K562 (cell line): ENCODE results near the gene LRRC8E. TPM values are rescaled to one million over a fixed set of nuclear protein-coding genes. Genes with fewer than 3 reads are reported as not detected.
A peak's percentile ranks its signal among the peaks of the same experiment; 100 is the strongest.

Experiments used
- ATAC-seq: fragments of 200-7000 bp; cut with Tn5 transposase; 3 replicates; pipeline ENCODE4 v1.9.1; 2020; ENCODE audit warnings: moderate library complexity
- BruUV-seq: library from RNA; stranded (reverse); fragments of 400-500 nt; replicated peaks from 2 replicates; lab custom pipeline; 2021; lab: Mats Ljungman, UMichigan
- CTCF ChIA-PET: fragments of 300-600 bp; formaldehyde crosslinking; extraction: SDS; loops from one replicate; lab custom pipeline; 2021; ENCODE audit warnings: low intra/inter-chr PET ratio; lab: Yijun Ruan, JAX
- POLR2A ChIA-PET: fragments of 300-600, 350-650 bp; sonication (Branson Sonifier 250); formaldehyde crosslinking; extraction: SDS; loops from one replicate; lab custom pipeline; 2021; ENCODE audit warnings: antibody characterized with exemption, inconsistent platforms; lab: Yijun Ruan, JAX
- DNase-seq, 4 experiments: peaks; one replicate each; pipeline versions ENCODE4 v3.0.0 to v3.0.0-alpha.2; 2011 to 2018; ENCODE audit warnings: low spot score in 3 of 4, mixed read lengths in 3 of 4; ENCODE audit errors: extremely low read depth in 1 of 4
- FAIRE-seq: peaks from 2 replicates; lab custom pipeline; 2011; peaks lifted over from hg19 to GRCh38; lab: Jason Lieb, UNC
- H2AFZ ChIP-seq: 2 replicates; pipeline ENCODE4 v1.6.0; 2011; ENCODE audit warnings: low read depth, low read length, control low read depth, inconsistent platforms
- H3K27ac ChIP-seq: fragments of 200-600 bp; 3 replicates; pipeline ENCODE4 v1.8.0; 2011; ENCODE audit warnings: low read depth, mild to moderate bottlenecking, control low read depth, inconsistent platforms, low read length, moderate library complexity, mixed read lengths; ENCODE audit errors: extremely low read depth
- H3K27me3 ChIP-seq, 2 experiments: fragments of 300-600 bp in 1 of 2; 2 replicates in 1 of 2; 3 replicates in 1 of 2; pipeline versions ENCODE4 v1.6.0 to v1.8.0; 2011; ENCODE audit warnings: inconsistent platforms in 2 of 2, low read length in 2 of 2, mild to moderate bottlenecking in 1 of 2, mixed read lengths in 1 of 2, moderate library complexity in 1 of 2; ENCODE audit not compliant: control insufficient read depth in 2 of 2, insufficient read depth in 2 of 2
- H3K36me3 ChIP-seq: fragments of 300-600 bp; 3 replicates; pipeline ENCODE4 v1.8.0; 2011; ENCODE audit warnings: mild to moderate bottlenecking, low read length, inconsistent platforms; ENCODE audit not compliant: control insufficient read depth, insufficient read depth
- H3K4me1 ChIP-seq, 2 experiments: fragments of 200-600 bp in 1 of 2; replicated peaks in 1 of 2; 2 replicates in 1 of 2; 3 replicates in 1 of 2; pipeline versions ENCODE4 v1.5.1 to v1.8.0; 2011; ENCODE audit warnings: inconsistent platforms in 2 of 2, low read length in 2 of 2, mild to moderate bottlenecking in 1 of 2, mixed read lengths in 1 of 2, moderate library complexity in 1 of 2; ENCODE audit not compliant: control insufficient read depth in 2 of 2, insufficient read depth in 2 of 2
- H3K4me2 ChIP-seq: 2 replicates; pipeline ENCODE4 v1.6.1; 2011; ENCODE audit warnings: low read length, control low read depth, inconsistent platforms, mixed read lengths; ENCODE audit not compliant: insufficient read depth
- H3K4me3 ChIP-seq: fragments of 200-600 bp; sonication (generic), shearing (Covaris generic); 2 replicates; pipeline ENCODE4 v1.5.1; 2016; ENCODE audit warnings: control low read depth, inconsistent platforms
- H3K79me2 ChIP-seq: fragments of 200-600 bp; 3 replicates; pipeline ENCODE4 v1.8.0; 2011; ENCODE audit warnings: low read length, inconsistent platforms; ENCODE audit not compliant: control insufficient read depth, insufficient read depth
- H3K9ac ChIP-seq, 2 experiments: 2 replicates each; pipeline versions ENCODE4 v1.6.0 to v1.6.1; 2011; ENCODE audit warnings: low read depth in 2 of 2, low read length in 2 of 2, control low read depth in 1 of 2, inconsistent platforms in 1 of 2, mild to moderate bottlenecking in 1 of 2, mixed read lengths in 1 of 2; ENCODE audit not compliant: insufficient read depth in 1 of 2
- H3K9me1 ChIP-seq: one replicate; pipeline ENCODE4 v1.6.0; 2011; ENCODE audit warnings: inconsistent platforms, mild to moderate bottlenecking, low read length, moderate library complexity; ENCODE audit not compliant: control insufficient read depth, insufficient read depth
- H3K9me3 ChIP-seq: replicated peaks from 2 replicates; pipeline ENCODE4 v1.5.1; 2011; ENCODE audit warnings: low read depth, low read length, inconsistent platforms; ENCODE audit not compliant: control insufficient read depth, insufficient read depth
- H4K20me1 ChIP-seq: replicated peaks from 2 replicates; pipeline ENCODE4 v1.6.1; 2011; ENCODE audit warnings: low read length, inconsistent platforms, mixed read lengths; ENCODE audit not compliant: control insufficient read depth, insufficient read depth
- CBFA2T2 ChIP-seq: fragments of 450-650 bp; conservative IDR thresholded peaks from 2 replicates; pipeline ENCODE4 v1.6.1; 2017; ENCODE audit warnings: mild to moderate bottlenecking
- CCNT2 ChIP-seq: IDR thresholded peaks from 2 replicates; pipeline ENCODE4 v1.6.1; 2011; ENCODE audit warnings: borderline replicate concordance, low read depth, mild to moderate bottlenecking, moderate library complexity, mixed read lengths, low read length; ENCODE audit not compliant: insufficient read length; ENCODE audit errors: extremely low read depth
- CREB5 ChIP-seq: fragments of 250-450 bp; sonication (Bioruptor Pico); IDR thresholded peaks from 2 replicates; pipeline ENCODE4 v1.5.0; 2020; ENCODE audit warnings: mild to moderate bottlenecking
- MYNN ChIP-seq, 2 experiments: sonication (generic); formaldehyde crosslinking in 1 of 2; IDR thresholded peaks; 2 replicates each; pipeline versions ENCODE4 v1.5.0 to v1.6.1; 2016 to 2020; ENCODE audit warnings: antibody characterized with exemption in 1 of 2, missing genetic modification reagents in 1 of 2
- NFATC3 ChIP-seq: fragments of 450-650 bp; IDR thresholded peaks from 2 replicates; pipeline ENCODE4 v1.6.1; 2017; ENCODE audit warnings: mild to moderate bottlenecking
- NR2C2 ChIP-seq, 2 experiments: fragments of 200-800 bp in 1 of 2; sonication (Bioruptor generic) in 1 of 2; sonication (generic) in 1 of 2; formaldehyde crosslinking in 1 of 2; IDR thresholded peaks; 2 replicates each; pipeline versions ENCODE4 v1.6.1 to v1.8.0; 2016 to 2022; ENCODE audit warnings: mild to moderate bottlenecking in 1 of 2, missing compliant biosample characterization in 1 of 2, missing genetic modification characterization in 1 of 2, missing genetic modification reagents in 1 of 2
- POLR2A ChIP-seq: fragments of 450-650 bp; conservative IDR thresholded peaks from 2 replicates; pipeline ENCODE4 v1.6.1; 2016
- POLR2AphosphoS2 ChIP-seq: IDR thresholded peaks from 2 replicates; pipeline ENCODE4 v1.6.1; 2012; ENCODE audit warnings: low read length, improper control_type of control experiment
- POLR2AphosphoS5 ChIP-seq: IDR thresholded peaks from 2 replicates; pipeline ENCODE4 v1.6.1; 2011; ENCODE audit warnings: mild to moderate bottlenecking, low read depth, low read length, moderate library complexity; ENCODE audit not compliant: control insufficient read depth, insufficient read depth
- POLR2G ChIP-seq: fragments of 200-400 bp; formaldehyde crosslinking; IDR thresholded peaks from 2 replicates; pipeline ENCODE4 v1.6.1; 2017; ENCODE audit warnings: low read depth, mild to moderate bottlenecking, antibody characterized with exemption, low read length, moderate library complexity
- RBM22 ChIP-seq: fragments of 200-400 bp; formaldehyde crosslinking; IDR thresholded peaks from 2 replicates; pipeline ENCODE4 v1.6.1; 2018; ENCODE audit warnings: low read length, low read depth; ENCODE audit not compliant: poor library complexity, severe bottlenecking
- SNRNP70 ChIP-seq: fragments of 200-400 bp; formaldehyde crosslinking; optimal IDR thresholded peaks from 2 replicates; pipeline ENCODE3; 2017; ENCODE audit warnings: low read depth, low read length
- STAG1 ChIP-seq: sonication (generic); formaldehyde crosslinking; IDR thresholded peaks from 2 replicates; pipeline ENCODE4 v1.5.0; 2020; ENCODE audit warnings: missing genetic modification reagents, borderline replicate concordance
- SUPT5H ChIP-seq: fragments of 450-650 bp; IDR thresholded peaks from 2 replicates; pipeline ENCODE4 v1.6.1; 2016
- TFAP4 ChIP-seq: sonication (generic); formaldehyde crosslinking; IDR thresholded peaks from 2 replicates; pipeline ENCODE4 v1.8.0; 2022; ENCODE audit warnings: missing genetic modification reagents, mild to moderate bottlenecking, moderate library complexity, borderline replicate concordance
- ZNF263 ChIP-seq: sonication (generic); formaldehyde crosslinking; IDR thresholded peaks from 2 replicates; pipeline ENCODE4 v1.8.0; 2022; ENCODE audit warnings: mild to moderate bottlenecking, missing genetic modification reagents, borderline replicate concordance
- WGBS: fragments of 100-300 bp; shearing (Covaris generic); methylation state at CpG from one replicate; pipeline ENCODE4 v1.1.6; 2016; ENCODE audit warnings: low coverage, mixed read lengths; ENCODE audit not compliant: insufficient coverage; ENCODE audit errors: missing lambda C conversion rate; 5-methylcytosine and 5-hydroxymethylcytosine counted together
- in situ Hi-C: fragments of 300-500 bp; cut with MboI; formaldehyde crosslinking; loops from 4 replicates; pipeline ENCODE4 v1.15.0; 2018; ENCODE audit warnings: inconsistent platforms, mixed read lengths
- intact Hi-C: fragments of 100-400 bp; cut with micrococcal nuclease; formaldehyde crosslinking; loops from 2 replicates; pipeline ENCODE4 v1.14.2; 2022
- polyA plus RNA-seq, 8 experiments: library from polyadenylated mRNA; depleted of rRNA in 4 of 8; stranded (reverse) in 5 of 8; unstranded in 3 of 8; fragments of >200 nt; fragmentation: Nextera tagmentation in 2 of 8; fragmentation: Illumina TruSeq in 1 of 8; extraction: Ambion mirVana in 2 of 8; extraction: Trizol in 1 of 8; gene quantifications; 2 replicates each; pipeline versions ENCODE4 v1.2.1 to v1.2.3, GENCODE V29; 2011 to 2014; ENCODE audit warnings: inconsistent platforms in 1 of 8, missing spikeins in 1 of 8
- total RNA-seq, 7 experiments: library from RNA; depleted of rRNA in 6 of 7; stranded (reverse); fragments of >200 nt in 6 of 7; fragmentation: Illumina TruSeq in 2 of 7; extraction: Trizol in 2 of 7; gene quantifications; 2 replicates each; pipeline versions ENCODE4 v1.2.1 to v1.2.3, GENCODE V29; 2011 to 2021; ENCODE audit warnings: low replicate concordance in 1 of 7

LRRC8E gene
- total and polyA plus RNA-seq, 9 of the 15 experiments (the other 6 are each of a cell fraction or from before 2014, with no cell fraction given), result 0.08 to 5.7 (median 3.5) TPM; not detected in 1

DNA sequence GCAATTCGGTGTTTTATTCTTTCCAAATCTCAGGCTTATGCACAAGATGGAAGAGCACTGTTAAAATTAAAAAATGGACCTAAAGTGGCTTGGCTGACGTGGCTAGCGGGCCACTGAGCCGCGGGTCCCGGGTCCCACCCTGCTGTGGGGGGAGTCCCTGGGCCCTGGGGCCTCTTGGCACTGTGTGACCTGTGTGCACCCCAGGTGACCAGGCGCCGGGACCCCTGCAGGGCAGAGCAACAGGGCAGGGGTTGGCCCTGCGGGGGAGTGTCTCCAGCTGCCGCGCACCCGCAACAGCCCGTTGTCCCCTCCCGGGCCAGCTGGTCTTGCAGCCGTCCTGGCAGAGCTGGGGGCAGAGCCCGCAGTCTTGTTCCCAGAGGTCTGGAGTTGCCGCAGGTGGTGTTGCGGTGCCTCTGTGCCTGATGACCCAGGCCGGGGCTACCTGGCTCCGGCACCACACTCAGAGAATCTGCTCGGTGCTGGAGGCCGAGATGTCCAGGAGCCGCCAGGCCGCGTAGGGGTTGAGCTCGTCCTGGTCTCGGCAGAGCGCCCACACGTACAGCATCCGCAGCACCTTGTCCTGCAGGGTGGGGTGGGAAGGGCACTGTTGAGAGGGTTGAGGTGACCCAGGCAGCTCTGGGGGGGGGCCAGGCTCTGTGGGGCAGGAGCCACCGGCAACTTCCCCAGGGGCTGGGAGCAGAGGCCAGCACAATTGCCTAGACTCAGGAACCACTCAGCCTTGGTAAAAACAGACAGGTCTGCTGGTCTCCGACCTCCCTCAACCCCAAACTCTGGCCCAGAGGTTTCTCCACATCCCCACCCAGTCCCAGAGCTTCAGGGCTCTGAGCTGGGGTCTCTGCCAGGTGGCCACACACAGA, 38.7 kb downstream of the LRRC8E start (continued):
- TF ChIP-seq POLR2AphosphoS2 (peak; percentile 94; the same call in 1 of the 2 replicates), CREB5 (CRISPR knock-in tag) (no peak), SUPT5H (0 out of 2 replicates have a peak, but pooled peaks have one; percentile 74), NFATC3 (no peak), TFAP4 (CRISPR knock-in tag) (peak; percentile 78; the same call in 1 of the 2 replicates)

DNA sequence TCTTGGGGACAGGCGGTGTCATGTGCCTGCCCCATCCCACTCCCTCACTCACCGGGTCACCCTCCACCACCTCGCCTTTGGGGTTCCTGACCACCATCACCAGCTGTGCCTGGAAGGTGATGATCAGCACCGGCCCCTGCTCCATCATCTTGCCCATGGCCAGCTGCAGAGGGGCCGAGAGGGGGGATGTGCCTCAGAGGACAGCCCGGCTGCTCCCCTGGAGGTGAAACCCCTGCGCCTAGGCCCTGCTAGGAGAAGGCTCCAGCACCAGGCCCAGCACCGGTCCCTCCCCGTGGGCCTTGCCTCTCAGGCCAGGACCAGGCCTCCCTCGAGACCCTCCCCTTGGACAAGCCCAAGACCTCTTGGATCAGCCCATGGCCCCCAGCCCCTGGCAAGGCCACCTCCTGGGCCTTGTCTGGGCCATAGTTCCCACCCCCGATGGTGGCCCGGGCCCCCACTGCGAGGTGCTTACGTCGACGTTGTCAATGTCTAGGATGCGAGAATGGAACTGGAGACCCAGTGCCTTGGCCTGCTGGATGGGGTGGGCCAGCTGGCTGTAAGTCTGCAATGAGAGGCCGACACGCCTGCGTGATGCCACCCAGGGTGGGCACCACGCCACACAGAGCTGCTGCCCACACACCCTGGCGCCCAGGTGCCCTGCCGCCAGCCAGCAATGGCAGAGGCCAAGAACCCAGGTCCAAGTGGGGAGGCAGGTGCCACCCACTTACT, 39.5 kb downstream of the LRRC8E start:
- H3K27me3 ChIP-seq, result no peaks in the 10 kb centered on the region
- H3K9me3 ChIP-seq, result no peaks in the 10 kb centered on the region
- H3K9ac ChIP-seq, result peak overlapping the region in 1 of 2 experiments; percentile 62; a peak in 2 of 4 replicates
- ChIA-PET POLR2A (interaction anchor here (0.6 to 2.7 kb wide), 3 partner anchors 15 to 520 kb away, joined by 3 to 17 read pairs (median 3); partner anchors contain the start of genes NDUFA7, RPS28 and TIMM44), CTCF (no interaction called here)
- DNase-seq, result no peak
- H3K79me2 ChIP-seq, result no peaks in the 10 kb centered on the region
- no peak overlapping the region for H3K4me3 ChIP-seq
- H3K27ac ChIP-seq, result no peak overlapping the region
- H3K4me1 ChIP-seq, result peaks cover 11 to 85% of the 10 kb centered on the region in 2 experiments
- H3K36me3 ChIP-seq, result peaks cover 53% of the 10 kb centered on the region; the same call in 2 of the 3 replicates
- no TSS peak for BruUV-seq
- H3K4me2 ChIP-seq, result no peak overlapping the region
- in situ Hi-C loops (no loop called here), intact Hi-C loops (no loop called here)
- H4K20me1 ChIP-seq, result peaks cover 21% of the 10 kb centered on the region
- H2AFZ ChIP-seq, result no peak overlapping the region
- no peaks in the 10 kb centered on the region for H3K9me1 ChIP-seq
- no peak for ATAC-seq
- WGBS, result 94% methylated on average over 15 of the region's 23 CpGs
- no peak for FAIRE-seq
- peak; percentile 79 for TF ChIP-seq POLR2G
- no peak for TF ChIP-seq STAG1
- TF ChIP-seq RBM22, result peak; percentile 68
- TF ChIP-seq SUPT5H, result peak; percentile 37; the same call in 1 of the 2 replicates
- TF ChIP-seq ZNF263, result no peak
- peak; percentile 37 for TF ChIP-seq CCNT2
- TF ChIP-seq POLR2A, result peak; percentile 52
- peak; percentile 56; the same call in 1 of the 2 replicates for TF ChIP-seq MYNN (IDR thresholded peaks at IDR 0.05)
- no peak for TF ChIP-seq MYNN (CRISPR knock-in tag; IDR thresholded peaks at IDR 0.05)
- no peak; the same call in 1 of the 2 replicates for TF ChIP-seq POLR2AphosphoS5
- TF ChIP-seq CBFA2T2, result no peak
- no peak for TF ChIP-seq NR2C2 (CRISPR knock-in tag; IDR thresholded peaks at IDR 0.05)
- TF ChIP-seq NR2C2 (tag; IDR thresholded peaks at IDR 0.05), result no peak
- peak; percentile 25 for TF ChIP-seq SNRNP70
